ENCODE measurements around the gene BTBD9.

BTBD9 gene

DNA sequence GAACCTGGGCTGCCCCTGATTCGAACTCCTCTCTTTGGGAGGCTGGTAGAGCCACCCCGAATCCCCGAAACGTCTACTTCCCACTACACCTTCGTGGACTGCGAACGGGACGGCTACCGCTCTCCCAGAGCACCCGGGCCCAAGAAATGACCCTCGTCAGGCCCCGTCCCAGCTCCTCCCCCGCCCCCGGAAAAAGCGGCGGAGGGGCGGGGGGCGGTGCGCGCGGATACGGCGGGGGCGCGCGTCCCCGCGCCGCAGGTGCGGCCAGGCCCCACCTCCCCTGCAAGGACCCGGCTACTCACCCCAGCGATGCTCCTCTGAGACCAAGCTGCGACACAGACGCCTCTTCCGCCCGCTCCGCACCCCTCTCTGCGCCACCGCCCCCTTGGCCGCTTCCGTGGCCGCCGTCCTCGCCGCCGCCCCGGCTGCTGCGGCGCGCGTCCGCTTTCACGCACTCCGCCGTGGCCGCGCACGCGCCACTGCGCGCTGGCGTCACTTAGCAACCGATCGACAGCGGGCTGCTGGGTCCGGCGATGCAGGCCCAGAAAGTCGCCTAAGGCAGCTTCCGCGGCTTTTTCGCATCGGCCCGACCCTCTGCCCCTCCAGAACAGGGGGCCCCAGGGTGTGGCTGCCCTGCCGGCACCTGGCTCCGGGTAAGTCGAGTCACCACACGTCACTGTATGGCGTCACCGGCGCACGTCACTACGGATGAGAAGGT is at the start of gene BTBD9:
Gene BTBD9, minus strand, starts transcription at position 432 of the 718 bp plus-strand sequence.
- DNase-seq, result peak; percentile 68

GRCh38 chr6:38688579-38689087 is 48.9 kb upstream of the BTBD9 start:
- no peak for DNase-seq

DNA sequence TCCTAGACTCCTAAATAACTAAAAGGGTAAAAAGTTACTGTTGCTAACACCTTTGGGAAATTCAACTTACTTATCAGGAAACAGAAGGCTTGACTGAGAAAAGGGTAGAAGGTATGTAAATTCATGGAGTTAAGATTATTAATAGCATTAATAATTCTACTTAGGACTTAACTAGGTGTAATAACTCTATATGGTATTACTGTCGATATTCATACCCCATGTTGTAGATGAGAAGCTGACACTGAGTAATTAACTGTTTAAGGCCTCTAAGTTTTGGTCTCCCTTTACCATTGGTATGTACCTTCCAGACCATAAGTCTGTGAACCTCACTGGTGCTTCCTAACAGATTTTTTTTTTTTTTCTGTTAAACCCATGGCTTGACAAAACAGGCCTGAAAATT is 47.8 kb upstream of the BTBD9 start:
- no peak for DNase-seq

DNA sequence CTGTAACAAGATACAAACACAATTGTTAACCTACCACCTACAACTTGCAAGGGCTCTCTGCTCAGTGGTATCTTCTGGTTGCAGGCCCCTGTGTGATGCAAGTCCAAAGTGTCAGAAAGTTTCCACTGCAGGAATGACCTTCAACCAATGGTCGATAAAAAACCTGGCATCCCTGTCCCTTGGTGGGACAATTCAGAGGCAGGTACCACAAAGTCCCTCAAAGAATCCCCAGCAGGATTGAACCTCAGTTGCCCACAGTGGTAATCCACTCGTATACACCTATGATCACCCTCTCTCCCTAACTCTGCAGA is 47.3 kb upstream of the BTBD9 start:
- no peak for DNase-seq

DNA sequence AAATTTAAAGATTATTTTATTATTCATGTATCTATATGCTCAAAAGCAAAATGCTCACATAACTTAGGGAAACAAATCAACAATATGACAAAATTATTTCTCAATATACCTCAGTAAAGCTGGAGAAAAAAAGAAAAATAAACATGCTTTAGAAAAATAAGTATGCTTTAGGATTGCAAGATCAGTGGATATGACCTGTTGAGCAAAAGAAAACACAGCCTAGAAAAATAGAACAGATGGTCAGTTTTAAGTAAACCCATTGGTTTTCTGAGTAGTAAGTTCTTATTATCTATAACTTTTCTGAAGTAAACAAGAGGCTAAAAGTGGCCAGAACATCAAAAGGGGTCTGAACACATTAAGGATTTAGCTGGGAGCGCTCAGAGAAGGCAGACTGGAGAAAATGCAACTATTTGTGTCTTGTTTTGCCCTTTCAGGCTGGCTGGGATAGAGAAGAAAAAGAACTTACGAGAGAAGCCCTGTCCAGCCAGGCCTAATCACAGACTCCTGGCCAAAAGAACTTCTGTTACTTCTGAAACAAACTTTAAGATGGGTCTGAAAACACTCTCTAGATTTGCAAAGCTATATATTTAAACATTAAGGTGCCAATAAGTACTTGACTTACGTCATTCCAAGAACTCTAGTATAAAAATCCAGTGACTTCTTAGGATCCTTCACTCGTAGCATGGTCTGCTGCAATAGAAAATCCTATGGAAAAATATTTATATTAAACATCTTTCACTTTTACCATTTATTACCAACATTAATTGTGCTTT is 46.7 kb upstream of the BTBD9 start:
- no peak for DNase-seq

GRCh38 chr6:38684904-38685303 is 45.2 kb upstream of the BTBD9 start:
- no peak for DNase-seq

DNA sequence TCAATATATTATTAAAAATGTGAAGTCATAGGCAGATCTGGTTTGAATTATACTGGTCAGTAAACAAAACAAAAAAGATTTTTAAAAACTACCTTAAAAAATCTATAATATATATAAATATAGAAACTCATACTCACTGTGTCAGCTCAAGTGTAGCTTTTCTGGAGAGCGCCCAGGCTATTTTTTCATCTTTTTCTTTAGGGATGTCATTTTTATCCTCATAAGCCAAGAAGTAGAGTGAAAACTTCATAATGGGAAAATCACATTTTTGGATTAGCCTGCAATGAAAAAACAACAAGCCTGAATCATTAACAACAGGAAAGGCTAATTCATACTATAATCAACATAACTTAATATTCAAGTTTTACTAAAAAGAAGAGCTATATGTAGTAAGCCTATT is 44.5 kb upstream of the BTBD9 start:
- DNase-seq, result no peak

DNA sequence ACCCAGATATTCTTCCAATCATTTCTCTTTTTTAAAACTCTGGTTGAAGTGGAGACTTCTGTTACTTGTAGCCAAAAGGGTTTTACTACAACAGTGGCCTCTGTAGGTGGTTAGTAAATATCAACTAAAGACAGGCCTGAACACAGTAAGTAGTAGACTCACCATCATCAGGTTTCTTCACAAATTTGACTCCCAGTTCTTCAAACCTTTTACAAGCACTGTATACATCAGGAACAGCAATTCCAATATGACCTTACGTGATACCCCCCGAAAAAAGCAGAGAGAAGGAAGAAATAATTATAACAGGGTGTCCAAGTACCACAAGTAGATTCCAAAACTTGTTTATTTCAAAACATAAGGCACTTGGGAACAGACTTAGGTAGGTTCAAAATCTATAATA is 42.1 kb upstream of the BTBD9 start:
- no peak for DNase-seq

- DNase-seq, result no peak
Measured at GRCh38 chr6:38679668-38680067, 39.9 kb upstream of the BTBD9 start.

DNA sequence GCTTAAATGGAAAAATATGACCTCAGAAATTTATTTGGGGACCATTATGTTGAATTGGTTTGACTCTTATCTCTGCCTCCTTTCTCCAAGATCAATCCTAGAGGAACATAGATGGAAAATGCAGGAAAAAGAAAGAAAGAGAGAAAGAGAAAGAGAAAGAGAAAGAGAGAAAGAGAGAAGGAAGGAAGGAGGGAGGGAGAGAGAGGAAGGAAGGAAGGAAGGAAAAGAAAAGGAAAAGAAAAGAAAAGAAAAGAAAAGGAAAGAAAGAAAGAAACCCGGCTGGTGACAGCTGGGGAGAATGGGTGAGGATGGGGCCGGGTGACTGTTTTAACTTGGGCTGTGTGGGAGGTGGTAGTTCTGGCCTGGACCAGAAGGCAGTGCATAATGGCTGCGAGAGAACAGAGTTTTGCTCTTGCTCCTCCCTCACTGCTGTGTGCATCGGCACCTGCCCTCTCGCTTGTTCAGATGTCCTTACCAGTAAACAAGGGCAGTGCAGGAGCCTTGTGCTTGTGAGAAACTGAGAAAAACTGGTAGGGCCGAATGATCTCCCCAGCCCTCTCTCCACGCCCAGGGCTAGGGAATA is 38.5 kb upstream of the BTBD9 start:
- DNase-seq, result no peak

DNA sequence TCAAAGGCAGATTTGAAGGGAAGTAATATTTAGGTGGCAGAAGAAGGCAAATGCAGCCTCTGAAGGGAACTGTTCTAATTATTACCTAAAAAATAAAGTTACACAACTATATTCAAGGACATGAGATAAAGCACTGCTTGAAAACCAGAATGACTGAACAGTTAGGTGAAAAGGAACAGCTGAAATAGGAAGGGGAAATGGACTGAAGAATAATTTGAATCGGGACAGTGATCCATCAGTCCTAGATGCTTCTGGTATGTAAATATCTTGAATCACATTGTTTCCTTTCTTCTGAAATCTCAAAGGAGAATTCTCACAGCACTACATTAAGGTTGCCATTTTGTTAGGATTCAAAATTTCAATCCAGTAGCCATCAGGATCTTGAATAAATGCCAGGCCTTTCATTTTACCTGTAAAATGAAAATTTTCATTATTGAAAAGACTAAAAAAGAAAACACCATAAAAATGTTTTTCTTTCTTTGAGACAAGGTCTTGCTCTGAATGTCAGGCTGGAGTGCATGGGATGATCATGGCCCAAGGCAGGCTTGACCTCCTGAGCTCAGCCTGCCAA is 37.3 kb upstream of the BTBD9 start:
- DNase-seq, result no peak

DNA sequence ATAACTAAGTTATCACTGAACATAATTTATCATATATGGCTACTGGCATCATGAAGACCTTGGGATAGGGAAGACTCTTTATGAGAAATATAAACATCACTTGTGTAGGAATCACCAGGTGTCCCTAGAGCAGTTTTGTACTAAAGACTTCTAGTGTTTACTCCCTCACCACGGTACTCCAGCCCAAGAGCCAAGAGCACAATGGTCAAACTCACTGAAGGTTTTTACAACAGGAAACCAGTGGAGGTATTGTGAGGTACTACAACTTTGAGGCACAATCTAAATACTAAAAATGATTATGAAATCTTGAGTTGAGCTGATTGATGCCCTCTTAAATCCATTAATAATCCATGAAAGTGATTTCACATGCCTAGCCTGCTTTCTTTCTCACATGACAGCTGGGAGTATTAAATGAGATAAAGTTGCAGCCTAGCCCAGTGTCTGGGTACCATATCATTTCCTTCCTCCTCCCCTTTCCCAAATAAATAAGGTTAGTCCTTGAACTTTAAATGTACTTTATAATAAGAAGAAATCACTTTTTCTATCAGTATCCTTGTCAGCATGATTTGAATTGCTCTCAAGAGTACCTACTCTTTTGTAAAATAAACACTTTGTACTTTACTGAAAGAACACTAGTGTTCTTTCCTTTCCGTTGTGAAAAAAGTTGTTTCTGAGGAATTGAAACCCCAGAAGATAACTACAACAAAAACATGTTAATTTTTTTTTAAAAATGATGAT is 36.7 kb upstream of the BTBD9 start:
- no peak for DNase-seq

- DNase-seq, result peak; percentile 15
Measured at GRCh38 chr6:38673397-38674165, 33.9 kb upstream of the BTBD9 start.

DNA sequence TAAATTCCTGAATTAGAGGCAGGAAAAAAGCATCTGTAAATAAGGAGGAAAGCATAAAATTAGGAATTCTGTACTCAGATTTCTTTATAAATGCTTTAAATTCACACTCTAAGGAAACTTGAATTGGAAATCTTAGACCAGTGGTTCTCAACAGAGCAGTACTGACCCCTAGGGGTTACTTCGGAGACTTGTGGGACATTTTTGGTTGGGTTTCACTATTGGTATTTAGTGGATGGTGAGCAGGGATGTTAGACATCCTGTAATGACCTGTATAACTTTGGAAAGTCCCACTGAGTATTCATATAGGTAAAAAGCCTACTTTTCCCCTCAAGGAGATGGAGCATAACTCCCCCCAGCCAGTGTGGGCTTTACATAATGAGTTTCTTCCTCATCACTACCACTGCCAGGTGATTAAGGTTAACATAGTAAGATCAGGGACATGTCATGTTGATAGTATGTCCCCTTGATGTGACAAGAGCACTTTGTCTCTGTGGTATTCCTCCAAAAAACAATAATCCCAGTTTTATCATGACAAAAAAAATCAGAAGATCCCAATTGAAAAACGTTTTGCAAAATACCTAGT is 32.2 kb upstream of the BTBD9 start:
- DNase-seq, result peak; percentile 54

DNA sequence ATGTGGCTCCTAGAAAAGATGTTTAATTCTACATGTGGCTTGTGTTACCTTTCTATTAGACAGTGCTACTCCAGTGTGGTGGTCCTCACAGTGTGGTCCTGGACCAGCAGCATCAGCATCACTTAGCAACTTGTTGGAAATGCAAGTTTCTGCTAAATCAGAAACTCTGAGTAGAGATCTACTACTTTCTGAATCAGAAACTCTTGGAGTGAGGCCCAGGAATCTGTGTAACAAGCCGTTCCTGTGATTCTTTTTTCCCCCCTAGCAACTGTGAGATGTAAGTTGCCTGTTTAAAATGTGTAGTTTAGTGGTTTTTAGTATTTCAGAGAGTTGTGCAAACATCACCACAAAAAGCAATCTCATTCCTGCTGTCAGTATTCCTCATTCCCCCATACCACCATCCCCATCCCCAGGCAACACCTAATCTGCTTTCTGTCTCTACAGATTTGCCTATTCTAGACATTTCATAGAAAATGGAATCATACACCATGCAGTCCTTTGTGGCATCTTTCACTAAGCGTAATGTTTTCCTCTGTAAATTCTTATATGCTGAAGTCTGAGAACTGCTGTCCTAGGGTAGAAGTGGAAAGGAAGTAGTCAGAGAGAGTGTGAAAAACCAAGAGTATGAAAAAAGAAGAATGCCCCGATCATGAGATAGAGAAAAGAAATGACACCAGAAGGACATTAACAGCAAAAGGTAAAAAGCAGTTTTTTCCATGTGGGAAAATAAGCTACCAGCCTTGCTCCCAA is 18.9 kb upstream of the BTBD9 start:
- no peak for DNase-seq

GRCh38 chr6:38656896-38657295 is 17.2 kb upstream of the BTBD9 start:
- no peak for DNase-seq

- no peak for DNase-seq
Measured at GRCh38 chr6:38654263-38654662, 14.5 kb upstream of the BTBD9 start.

DNA sequence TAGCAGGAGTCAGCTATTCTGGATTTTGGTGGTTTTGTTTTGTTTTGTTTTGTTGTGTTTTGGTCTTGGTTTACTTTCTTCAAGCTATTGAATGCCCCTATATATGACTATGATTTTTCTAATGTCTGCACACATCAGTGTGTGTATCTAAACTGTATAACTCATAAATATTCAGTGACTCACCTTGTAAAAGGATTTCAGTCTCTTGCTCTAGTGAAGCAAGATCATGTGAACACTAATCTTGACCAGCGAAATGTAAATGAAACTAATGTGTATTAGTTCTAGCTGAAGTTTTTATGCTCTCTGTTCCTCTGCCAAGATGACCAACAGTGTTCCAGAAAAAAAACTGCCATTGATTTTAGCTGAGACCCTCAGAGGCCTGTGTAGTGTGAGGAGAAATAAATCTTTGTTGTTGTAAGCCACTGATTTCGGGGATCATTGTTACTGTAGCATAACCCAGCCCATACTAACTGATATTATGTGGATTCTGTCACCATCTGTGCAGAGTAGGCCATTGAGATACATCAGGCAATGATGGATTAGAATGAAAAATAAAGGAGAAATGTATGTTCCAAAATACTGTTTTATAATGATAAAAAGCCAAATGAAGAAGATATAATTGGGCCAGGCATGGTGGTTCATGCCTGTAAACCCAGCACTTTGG is 11.5 kb upstream of the BTBD9 start:
- no peak for DNase-seq

DNA sequence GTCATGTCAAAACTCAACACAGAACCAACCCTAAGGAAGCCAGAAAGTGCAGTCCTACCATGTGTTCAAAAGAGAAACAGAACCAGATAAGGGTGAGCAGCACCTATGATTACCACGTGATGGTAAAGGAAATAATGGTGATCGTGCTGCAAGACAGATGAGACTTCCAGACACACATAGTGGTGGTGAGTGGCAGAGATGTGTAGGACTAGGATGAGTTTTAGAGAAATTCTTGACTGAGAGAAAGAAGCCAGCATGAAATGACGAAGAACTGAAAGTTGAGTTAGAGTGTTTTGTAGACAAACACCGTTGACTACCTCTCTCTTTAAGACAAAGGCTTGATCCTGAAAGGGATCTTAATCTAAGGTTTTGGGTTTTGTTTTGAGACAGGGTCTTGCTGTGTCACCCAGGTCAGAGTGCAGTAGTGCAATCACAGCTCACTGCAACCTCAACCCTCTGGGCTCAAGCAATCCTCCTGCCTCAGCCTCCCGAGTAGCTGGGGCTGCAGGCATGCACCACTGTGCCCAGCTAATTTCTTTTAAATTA is 10.6 kb upstream of the BTBD9 start:
- no peak for DNase-seq

DNA sequence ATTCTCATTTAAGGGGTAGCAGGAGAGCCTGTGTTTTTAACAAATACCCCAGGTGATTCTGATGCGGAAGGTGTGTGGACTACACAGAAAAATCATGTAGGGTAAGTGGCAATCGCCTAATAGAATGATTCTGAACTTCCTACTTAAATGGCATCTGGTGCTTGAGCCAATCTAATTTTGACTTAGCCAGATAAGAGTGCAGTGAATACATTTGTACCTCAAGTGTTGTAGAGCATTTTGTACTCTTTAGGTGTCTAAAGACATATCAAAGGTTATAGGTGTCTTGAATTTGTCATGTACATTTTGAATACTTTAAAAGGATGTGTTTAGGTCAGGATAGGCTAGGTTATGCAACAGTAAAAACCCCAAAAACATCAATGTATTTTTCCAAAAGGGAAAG is 10.0 kb upstream of the BTBD9 start:
- DNase-seq, result no peak

Measured in NCI-H748 treated with DMSO at 0.1 percent for 48 hours (cell line).